Activated naive CD4-positive, alpha-beta T cell treated with anti-CD3 and anti-CD28 coated beads, Interleukin-2, amount 10 ng/mL, durations not matched to agents 7 days and 5 days (primary cell): ENCODE data around the gene ANP32A.
"Not testable (repeated sequence)": the region's sequence is repeated elsewhere in the genome, so short reads cannot be mapped to it uniquely, and the experiment has no call there.

Source experiments
- CTCF ChIA-PET: fragments of 350-600 bp; sonication (Branson Sonifier 250); formaldehyde crosslinking; loops from one replicate; lab custom pipeline; 2021; ENCODE audit warnings: antibody characterized with exemption; lab: Charles Lee
- DNase-seq: peaks from one replicate; pipeline ENCODE4 v3.0.0-alpha.2; 2020
- H3K27ac Mint-ChIP-seq: one replicate; pipeline ENCODE4 v1.8.0; 2021; ENCODE audit warnings: mild to moderate bottlenecking, moderate library complexity, mixed read lengths
- H3K27me3 Mint-ChIP-seq: one replicate; pipeline ENCODE4 v1.8.0; 2021; ENCODE audit warnings: mild to moderate bottlenecking, mixed read lengths
- H3K36me3 Mint-ChIP-seq: one replicate; pipeline ENCODE4 v1.8.0; 2021; ENCODE audit warnings: mixed read lengths
- H3K4me1 Mint-ChIP-seq: one replicate; pipeline ENCODE4 v1.8.0; 2021; ENCODE audit warnings: mixed read lengths
- H3K4me3 Mint-ChIP-seq: one replicate; pipeline ENCODE4 v1.8.0; 2021; ENCODE audit warnings: mild to moderate bottlenecking, moderate library complexity, mixed read lengths
- H3K9me3 Mint-ChIP-seq: one replicate; pipeline ENCODE4 v1.8.0; 2021; ENCODE audit warnings: mixed read lengths

Gene ANP32A

GRCh38 chr15:68820295-68821189 lies at the start of gene ANP32A:
Gene ANP32A (minus strand): TSS chr15:68820895. CDS start chr15:68820751, 144 bp downstream.
- CTCF ChIA-PET, result no interaction called here
- H3K9me3 Mint-ChIP-seq, result no peaks in the 10 kb centered on the region
- DNase-seq, result peak; percentile 96
- H3K4me1 Mint-ChIP-seq, result peaks cover 37% of the 10 kb centered on the region
- peak within 1 kb of the TSS; percentile 94 for H3K27ac Mint-ChIP-seq
- H3K27me3 Mint-ChIP-seq, result peaks cover 4% of the 10 kb centered on the region
- H3K36me3 Mint-ChIP-seq, result peaks cover 26% of the 10 kb centered on the region
- peak within 1 kb of the TSS; percentile 90 for H3K4me3 Mint-ChIP-seq

- Mint-ChIP-seq H3K27ac (no peak overlapping the region), H3K4me3 (no peak overlapping the region), H3K36me3 (no peaks in the 10 kb centered on the region), H3K9me3 (no peaks in the 10 kb centered on the region), H3K4me1 (no peaks in the 10 kb centered on the region), H3K27me3 (peaks cover 8% of the 10 kb centered on the region)
- DNase-seq, result no peak
- CTCF ChIA-PET, result interaction anchor here (1.0 to 1.4 kb wide), 3 partner anchors 57 to 309 kb away, joined by 3 to 4 read pairs (median 4); no protein-coding TSS in a partner anchor
These were observed 47.6 kb upstream of the ANP32A start for GRCh38 chr15:68868296-68868695.

- Mint-ChIP-seq H3K9me3 (peaks cover 5% of the 10 kb centered on the region), H3K4me1 (no peaks in the 10 kb centered on the region), H3K36me3 (no peaks in the 10 kb centered on the region), H3K4me3 (no peak overlapping the region), H3K27me3 (peaks cover 10% of the 10 kb centered on the region), H3K27ac (no peak overlapping the region)
- CTCF ChIA-PET, result no interaction called here
- no peak for DNase-seq
These were observed 41.7 kb upstream of the ANP32A start for GRCh38 chr15:68862415-68862814.

DNA sequence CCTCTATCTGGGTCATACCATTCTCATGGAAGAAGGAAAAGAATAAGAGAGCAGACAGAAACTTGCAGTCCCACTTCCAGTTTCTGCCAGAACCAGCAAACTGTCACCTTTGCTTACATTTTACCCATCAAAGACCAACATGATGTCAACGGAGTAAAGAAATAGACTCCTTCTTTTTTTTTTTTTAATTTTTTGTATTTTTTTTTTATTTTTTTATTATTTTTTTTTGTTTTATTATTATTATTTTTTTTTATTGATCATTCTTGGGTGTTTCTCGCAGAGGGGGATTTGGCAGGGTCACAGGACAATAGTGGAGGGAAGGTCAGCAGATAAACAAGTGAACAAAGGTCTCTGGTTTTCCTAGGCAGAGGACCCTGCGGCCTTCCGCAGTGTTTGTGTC lies 38.0 kb upstream of the ANP32A start:
- H3K4me3 Mint-ChIP-seq, DNase-seq, CTCF ChIA-PET, H3K36me3 Mint-ChIP-seq, H3K9me3 Mint-ChIP-seq, H3K27ac Mint-ChIP-seq, H3K4me1 Mint-ChIP-seq, H3K27me3 Mint-ChIP-seq: not testable (repeated sequence)

GRCh38 chr15:68857443-68857842 lies 36.7 kb upstream of the ANP32A start:
- H3K4me1 Mint-ChIP-seq, DNase-seq, H3K27ac Mint-ChIP-seq, H3K9me3 Mint-ChIP-seq, H3K36me3 Mint-ChIP-seq, H3K4me3 Mint-ChIP-seq, CTCF ChIA-PET: not testable (repeated sequence)
- peaks cover 20% of the 10 kb centered on the region for H3K27me3 Mint-ChIP-seq

- no peak for DNase-seq
- CTCF ChIA-PET, result interaction anchor here (0.9 kb wide), 1 partner anchor 23 kb away, joined by 3 read pairs; no protein-coding TSS in a partner anchor
- no peak overlapping the region for H3K27ac Mint-ChIP-seq
- no peaks in the 10 kb centered on the region for H3K36me3 Mint-ChIP-seq
- H3K4me1 Mint-ChIP-seq, result no peaks in the 10 kb centered on the region
- peaks cover 28% of the 10 kb centered on the region for H3K27me3 Mint-ChIP-seq
- peaks cover 1% of the 10 kb centered on the region for H3K9me3 Mint-ChIP-seq
- H3K4me3 Mint-ChIP-seq, result no peak overlapping the region
These were observed 31.8 kb upstream of the ANP32A start for GRCh38 chr15:68852461-68852860.

GRCh38 chr15:68851971-68852370 lies 31.3 kb upstream of the ANP32A start:
- no peaks in the 10 kb centered on the region for H3K36me3 Mint-ChIP-seq
- H3K9me3 Mint-ChIP-seq, result no peaks in the 10 kb centered on the region
- H3K4me1 Mint-ChIP-seq, result no peaks in the 10 kb centered on the region
- CTCF ChIA-PET, result no interaction called here
- no peak overlapping the region for H3K4me3 Mint-ChIP-seq
- DNase-seq, result no peak
- H3K27me3 Mint-ChIP-seq, result peaks cover 27% of the 10 kb centered on the region
- H3K27ac Mint-ChIP-seq, result no peak overlapping the region

GRCh38 chr15:68849497-68849896 lies 28.8 kb upstream of the ANP32A start:
- Mint-ChIP-seq H3K27ac (no peak overlapping the region), H3K9me3 (no peaks in the 10 kb centered on the region), H3K36me3 (no peaks in the 10 kb centered on the region), H3K4me1 (no peaks in the 10 kb centered on the region), H3K4me3 (no peak overlapping the region), H3K27me3 (peaks cover 42% of the 10 kb centered on the region)
- no peak for DNase-seq
- CTCF ChIA-PET, result no interaction called here

- Mint-ChIP-seq H3K4me1 (peaks cover 8% of the 10 kb centered on the region), H3K27me3 (peaks cover 48% of the 10 kb centered on the region), H3K36me3 (no peaks in the 10 kb centered on the region), H3K9me3 (no peaks in the 10 kb centered on the region), H3K4me3 (no peak overlapping the region), H3K27ac (no peak overlapping the region)
- DNase-seq, result no peak
- CTCF ChIA-PET, result interaction anchor here (0.7 kb wide), 1 partner anchor 275 kb away, joined by 4 read pairs; no protein-coding TSS in a partner anchor
These were observed 26.2 kb upstream of the ANP32A start for GRCh38 chr15:68846851-68847439.

DNA sequence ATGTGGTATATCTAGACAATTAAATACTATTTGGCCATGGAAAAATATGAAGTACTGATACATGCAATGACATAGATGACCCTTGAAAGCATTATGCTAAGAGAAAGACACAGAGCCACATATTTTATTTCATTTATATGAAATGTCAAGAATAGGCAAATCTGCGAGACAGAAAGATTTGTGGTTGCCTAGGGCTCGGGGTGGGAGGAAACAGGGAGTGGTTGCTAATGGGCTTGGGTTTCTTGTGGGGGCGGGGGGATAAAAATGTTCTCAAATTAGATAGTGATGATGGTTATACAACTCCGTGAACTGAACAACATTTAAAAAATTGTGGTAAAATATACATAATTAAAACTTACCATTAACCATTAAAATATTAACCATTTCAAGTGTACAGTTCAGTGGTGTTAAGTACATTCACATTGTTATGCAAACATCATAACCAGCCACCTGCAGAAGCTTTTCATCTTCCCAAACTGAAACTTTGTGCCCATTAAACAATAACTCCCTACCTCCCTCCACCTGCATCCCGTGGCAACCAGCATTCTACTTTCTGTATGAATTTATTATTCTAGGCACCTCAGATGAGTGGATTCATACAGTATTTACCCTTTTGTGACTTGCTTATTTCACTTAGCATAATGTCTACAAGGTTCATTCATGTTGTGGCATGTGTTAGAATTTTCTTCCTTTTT lies 24.3 kb upstream of the ANP32A start:
- Mint-ChIP-seq H3K36me3 (no peaks in the 10 kb centered on the region), H3K27ac (no peak overlapping the region), H3K4me3 (no peak overlapping the region), H3K9me3 (no peaks in the 10 kb centered on the region), H3K27me3 (peaks cover 53% of the 10 kb centered on the region), H3K4me1 (peaks cover 8% of the 10 kb centered on the region)
- CTCF ChIA-PET, result no interaction called here
- DNase-seq, result no peak

GRCh38 chr15:68843425-68844311 lies 23.0 kb upstream of the ANP32A start:
- DNase-seq, result peak; percentile 40
- H3K36me3 Mint-ChIP-seq, result no peaks in the 10 kb centered on the region
- CTCF ChIA-PET, result interaction anchor here (0.9 kb wide), 1 partner anchor 10 kb away, joined by 3 read pairs; no protein-coding TSS in a partner anchor
- H3K4me3 Mint-ChIP-seq, result peak overlapping the region; percentile 50
- H3K27ac Mint-ChIP-seq, result no peak overlapping the region
- H3K9me3 Mint-ChIP-seq, result no peaks in the 10 kb centered on the region
- H3K4me1 Mint-ChIP-seq, result peaks cover 8% of the 10 kb centered on the region
- peaks cover 54% of the 10 kb centered on the region for H3K27me3 Mint-ChIP-seq

GRCh38 chr15:68842958-68843357 lies 22.3 kb upstream of the ANP32A start:
- Mint-ChIP-seq H3K27ac (no peak overlapping the region), H3K4me3 (no peak overlapping the region), H3K36me3 (no peaks in the 10 kb centered on the region), H3K9me3 (no peaks in the 10 kb centered on the region), H3K27me3 (peaks cover 60% of the 10 kb centered on the region), H3K4me1 (peaks cover 8% of the 10 kb centered on the region)
- DNase-seq, result no peak
- CTCF ChIA-PET, result no interaction called here

DNA sequence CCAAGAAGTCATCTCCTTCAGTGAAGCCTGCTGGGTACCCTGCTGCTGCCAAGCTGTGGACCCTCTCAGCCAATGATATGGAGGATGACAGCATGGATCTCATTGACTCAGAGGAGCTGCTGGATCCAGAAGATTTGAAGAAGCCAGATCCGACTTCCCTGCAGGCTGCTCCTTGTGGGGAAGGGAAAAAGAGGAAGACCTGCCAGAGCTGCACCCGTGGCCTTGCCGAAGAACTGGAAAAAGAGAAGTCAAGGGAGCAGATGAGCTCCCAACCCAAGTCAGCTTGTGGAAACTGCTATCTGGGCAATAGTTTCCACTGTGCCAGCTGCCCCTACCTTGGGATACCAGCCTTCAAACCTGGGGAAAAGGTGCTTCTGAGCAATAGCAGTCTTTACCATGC lies 13.7 kb upstream of the ANP32A start:
- Mint-ChIP-seq H3K9me3 (peaks cover 13% of the 10 kb centered on the region), H3K4me1 (peaks cover 21% of the 10 kb centered on the region), H3K36me3 (peaks cover 9% of the 10 kb centered on the region), H3K4me3 (no peak overlapping the region), H3K27me3 (peaks cover 40% of the 10 kb centered on the region), H3K27ac (peak overlapping the region; percentile 77)
- CTCF ChIA-PET, result interaction anchor here (0.8 to 2.1 kb wide), 5 partner anchors 10 to 280 kb away, joined by 3 to 9 read pairs (median 4); no protein-coding TSS in a partner anchor
- no peak for DNase-seq
